HS-27A (cell line): ENCODE results near the gene USP15.
A peak's percentile ranks its signal among the peaks of the same experiment; 100 is the strongest.

Source experiments
- DNase-seq: peaks from one replicate; pipeline ENCODE4 v3.0.0-alpha.2; 2012; ENCODE audit warnings: low read depth, missing footprints

Gene USP15

DNA sequence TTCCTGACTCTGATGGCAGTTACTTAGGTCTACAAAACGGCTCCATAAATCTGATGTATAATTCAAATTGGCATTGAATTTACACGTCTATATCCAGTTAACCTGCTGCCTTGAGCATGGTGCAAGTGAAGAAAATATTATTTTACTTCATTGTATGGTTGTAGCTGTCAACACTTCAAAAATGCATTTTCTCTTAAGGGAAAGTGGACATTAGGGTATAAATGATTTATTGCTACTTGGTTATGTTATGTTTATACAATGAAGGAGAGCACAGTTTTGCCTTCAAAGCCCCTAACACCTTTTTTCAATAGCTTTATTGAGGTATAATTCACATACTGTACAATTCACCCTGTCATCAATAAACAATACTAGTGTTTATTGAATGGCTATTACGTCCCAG, 2.0 kb upstream of the USP15 start:
- DNase-seq = no peak

DNA sequence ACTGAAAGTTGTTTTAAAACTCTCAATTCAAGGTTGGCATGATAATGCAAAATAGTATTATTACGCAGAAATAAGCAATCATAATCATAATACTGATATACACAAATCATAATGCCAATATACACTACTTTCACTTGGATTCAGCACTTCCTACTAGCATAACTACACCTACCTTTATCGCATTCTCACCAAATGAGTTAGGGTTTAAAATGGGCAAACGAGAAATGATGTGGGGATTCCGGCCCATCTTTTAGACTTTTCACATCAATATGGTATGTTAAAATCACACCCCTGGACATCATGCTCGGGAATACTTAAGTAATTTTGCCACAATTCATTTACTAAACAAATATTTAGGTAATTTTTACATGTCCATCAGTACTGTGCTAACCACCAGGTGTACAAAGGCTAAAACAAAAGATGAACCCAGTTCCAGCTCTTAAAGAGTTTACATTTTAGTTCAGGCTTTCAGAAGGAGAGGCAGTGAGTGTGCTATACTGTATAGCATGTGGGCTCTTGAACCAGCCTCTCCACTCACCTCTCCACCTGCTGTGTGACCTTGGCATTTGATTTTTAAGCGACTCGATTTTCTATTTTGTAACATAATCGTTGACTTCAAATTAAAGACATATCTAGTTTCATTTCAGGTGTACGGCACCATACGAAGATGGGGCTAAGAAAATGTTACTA, 1.1 kb upstream of the USP15 start:
- DNase-seq = no peak

DNA sequence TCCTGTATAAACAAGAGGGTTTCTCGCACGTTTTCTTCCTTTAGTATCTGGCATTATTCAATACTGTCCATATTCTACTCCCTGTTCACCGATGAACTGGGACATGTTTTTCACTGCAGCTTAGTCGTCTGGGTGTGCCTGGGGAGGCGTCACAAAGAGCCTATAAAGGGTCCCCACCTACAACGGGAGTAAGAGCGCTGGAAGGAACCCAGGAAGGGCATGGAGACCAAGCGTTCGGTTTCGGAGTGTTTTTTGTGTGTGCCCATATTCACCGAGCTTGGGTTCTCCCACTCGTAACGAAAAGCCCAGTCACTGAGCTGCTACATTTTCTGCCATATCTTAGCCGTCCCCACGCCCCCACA, 592 bp upstream of the USP15 start:
- peak; percentile 19 for DNase-seq

DNA sequence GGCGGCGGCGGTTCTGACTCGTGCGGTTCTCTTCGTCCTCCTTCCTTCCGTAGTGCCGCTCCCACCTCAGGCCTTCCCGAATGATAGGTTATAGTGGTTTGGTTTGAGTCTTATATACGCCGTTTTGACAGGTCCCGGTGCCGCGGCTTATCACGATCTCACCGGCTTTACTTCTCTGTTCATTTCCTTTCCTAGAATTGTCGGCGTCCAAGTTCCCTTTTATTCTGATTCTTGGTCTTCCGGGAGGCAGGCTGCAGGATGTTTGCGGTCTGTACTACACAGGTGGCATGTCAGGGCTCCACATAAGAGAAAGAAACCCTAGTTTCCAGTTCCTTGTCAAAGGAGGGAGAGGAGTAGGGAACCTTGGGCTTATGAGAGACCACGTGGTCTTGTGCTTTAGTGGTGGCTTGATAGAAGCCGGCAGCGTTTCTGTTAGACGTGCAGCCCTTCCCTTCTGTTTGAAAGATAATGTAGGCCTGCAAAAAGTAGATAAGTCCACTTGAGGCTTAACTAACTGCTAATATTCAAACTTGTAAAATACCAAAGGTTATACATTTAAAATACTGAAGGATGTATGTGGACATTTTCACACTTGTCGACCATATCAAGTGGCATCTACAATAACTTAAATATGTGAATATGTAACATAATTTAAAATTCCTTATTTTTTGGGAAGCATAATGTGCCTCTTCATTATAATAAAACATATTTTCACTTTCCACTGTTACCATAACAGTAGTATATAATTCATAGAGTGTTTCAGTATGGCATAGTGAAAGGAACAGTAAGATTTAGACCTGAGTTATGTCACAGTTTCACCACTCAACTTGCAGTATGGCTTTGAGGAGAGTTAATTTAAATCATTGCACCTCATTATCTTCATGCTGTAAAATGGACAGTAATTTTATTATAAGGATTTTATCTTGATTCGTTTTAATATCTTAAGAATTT, 804 bp downstream of the USP15 start:
- DNase-seq = peak; percentile 4

DNA sequence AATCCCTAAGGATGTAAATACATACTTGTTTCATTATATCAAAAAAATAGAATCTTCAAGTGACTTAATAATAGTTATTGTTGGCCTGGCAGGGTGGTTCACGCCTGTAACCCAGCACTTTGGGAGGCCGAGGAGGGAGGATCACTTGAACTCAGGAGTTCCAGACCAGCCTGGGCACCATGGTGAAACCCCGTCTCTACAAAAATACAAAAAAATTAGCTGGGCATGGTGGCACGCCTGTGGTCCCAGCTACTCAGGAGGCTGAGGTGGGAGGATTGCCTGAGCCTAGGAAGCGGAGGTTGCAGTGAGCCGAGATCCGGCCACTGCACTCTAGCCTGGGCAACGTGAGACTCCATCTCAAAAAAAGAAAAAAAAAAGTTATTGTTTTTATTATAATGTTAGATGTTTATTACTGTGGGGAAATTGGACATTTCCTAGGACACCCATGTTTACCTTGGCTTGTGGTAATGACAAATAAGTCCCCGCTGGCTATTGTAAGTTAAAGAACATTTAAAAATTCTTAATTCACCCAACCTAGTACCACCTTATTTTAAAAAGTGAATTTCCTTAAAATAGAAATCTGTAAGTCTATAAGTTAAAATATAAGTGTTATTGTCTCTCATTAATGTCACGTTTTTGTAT, 1.8 kb downstream of the USP15 start:
- DNase-seq = no peak

DNA sequence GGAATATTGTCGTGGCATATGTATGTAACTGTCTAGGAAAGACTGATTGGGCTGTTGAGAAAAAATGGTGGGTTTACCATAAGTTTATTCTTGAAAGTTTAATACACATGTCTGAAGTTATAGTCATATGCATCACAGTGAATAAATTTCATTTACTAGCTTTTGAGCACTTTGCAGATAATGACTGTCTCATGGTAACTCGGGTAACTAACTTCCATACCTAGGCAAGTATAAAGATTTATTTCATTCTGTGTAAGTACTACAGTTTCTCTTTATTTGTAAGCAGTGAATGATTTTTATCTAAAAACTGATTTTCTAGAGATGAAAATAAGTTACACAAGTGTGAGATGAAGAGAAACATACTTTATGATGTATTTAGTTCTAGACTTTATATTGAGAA, 3.0 kb downstream of the USP15 start:
- DNase-seq = no peak

DNA sequence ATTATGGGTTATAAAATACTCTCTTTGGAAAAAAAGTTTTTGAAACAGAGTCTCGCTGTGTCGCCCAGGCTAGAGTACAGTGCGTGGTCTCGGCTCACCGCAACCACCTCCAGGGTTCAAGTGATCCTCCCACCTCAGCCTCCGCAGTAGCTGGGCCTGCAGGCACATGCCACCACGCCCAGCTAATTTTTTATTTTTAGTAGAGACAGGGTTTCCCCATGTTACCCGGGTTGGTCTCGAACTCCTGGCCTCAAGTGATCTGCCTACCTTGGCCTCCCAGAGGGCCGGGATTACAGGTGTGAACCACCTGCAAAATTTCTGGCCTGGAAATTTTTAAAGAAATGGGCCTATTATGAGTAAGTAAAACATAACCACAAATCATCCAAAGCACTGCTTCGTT, 3.8 kb downstream of the USP15 start:
- DNase-seq = no peak

DNA sequence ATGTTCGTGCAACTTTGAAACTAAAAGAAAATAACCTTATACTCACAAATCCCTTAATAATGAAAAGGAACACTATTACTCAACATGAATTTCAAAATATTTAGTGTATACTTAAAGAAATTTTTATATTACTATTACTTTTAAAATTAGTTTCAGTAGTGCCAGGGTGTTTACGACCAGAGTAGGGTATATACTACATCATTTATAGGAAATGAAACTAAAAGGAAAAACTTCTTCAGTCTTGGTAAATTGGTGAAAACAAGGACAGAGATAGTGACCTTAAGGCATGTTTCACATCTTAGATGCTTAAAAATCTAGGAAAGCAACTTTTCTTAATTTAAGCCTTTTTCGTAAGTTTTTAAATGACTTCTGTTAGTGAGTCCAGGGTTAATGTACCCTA, 4.5 kb downstream of the USP15 start:
- no peak for DNase-seq

DNA sequence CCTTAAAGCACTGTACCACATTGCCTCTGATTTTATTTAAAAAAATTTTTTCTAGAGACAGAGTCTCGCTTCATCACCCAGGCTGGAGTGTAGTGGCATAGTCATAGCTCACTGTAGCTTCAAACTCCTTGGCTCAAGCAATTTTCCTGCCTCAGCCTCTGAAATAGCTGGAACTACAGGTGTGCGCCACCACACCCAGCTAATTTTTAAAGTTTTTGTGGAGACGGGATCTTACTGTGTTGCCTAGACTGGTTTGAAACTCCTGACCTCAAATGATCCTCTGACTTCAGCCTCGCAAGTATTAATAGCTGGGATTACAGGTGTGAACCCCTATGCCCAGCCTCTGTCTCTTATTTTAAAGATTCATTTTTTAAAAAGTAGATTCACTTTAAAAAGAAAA, 5.3 kb downstream of the USP15 start:
- no peak for DNase-seq

DNA sequence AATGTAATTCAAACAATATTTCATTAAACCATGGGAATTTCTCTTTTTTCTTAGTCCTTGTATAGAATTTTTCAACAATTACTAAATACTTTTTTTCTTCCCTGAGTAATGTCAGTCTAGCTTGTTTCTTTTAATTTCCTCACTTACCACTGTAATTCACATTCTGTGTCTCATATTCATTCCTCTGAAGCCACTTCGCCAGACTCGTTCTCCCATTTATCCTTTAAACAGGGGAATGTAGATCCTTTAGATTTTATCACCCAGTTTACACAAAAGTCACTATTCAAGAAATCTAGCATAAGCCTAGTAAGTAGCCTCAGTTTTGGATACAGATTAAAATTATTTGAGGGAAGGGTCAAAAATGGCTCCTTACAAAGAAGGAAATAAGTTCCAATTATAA, 6.8 kb downstream of the USP15 start:
- no peak for DNase-seq

DNA sequence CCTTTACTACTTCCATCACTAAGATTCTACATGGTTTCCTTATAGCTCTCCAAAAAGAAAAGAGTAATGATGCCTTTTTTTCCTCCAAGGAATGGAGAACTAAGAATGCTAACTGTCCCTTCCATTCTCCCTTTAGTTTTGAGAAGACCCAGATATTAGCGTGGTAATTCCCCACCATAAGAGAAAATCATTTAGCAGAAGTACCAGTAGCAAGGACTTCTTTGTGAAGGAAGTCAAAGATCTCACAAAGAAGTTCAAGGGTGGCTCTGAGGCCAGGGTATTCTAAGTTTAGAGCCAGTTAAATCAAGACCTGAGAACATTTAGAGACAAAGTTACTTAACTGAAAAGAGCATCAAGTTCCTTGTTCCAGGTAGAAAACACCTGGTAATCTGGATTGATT, 7.3 kb downstream of the USP15 start:
- no peak for DNase-seq

DNA sequence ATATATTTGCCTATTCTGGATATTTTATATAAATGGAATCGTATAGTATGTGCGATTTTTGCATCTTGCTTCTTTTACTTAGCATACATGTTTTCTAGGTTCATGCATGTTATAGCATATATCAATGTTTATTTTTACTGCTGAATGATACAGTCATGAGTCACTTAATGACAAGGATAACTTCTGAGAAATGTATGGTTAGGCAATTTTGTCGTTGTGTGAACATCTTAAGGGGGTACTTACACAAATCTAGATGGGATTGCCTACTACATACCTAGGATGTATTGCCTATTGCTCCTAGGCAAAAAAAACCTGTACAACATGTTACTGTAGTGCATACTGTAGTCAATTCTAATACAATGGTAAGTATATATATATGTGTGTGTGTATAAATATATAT, 8.8 kb downstream of the USP15 start:
- DNase-seq = peak; percentile 22

DNA sequence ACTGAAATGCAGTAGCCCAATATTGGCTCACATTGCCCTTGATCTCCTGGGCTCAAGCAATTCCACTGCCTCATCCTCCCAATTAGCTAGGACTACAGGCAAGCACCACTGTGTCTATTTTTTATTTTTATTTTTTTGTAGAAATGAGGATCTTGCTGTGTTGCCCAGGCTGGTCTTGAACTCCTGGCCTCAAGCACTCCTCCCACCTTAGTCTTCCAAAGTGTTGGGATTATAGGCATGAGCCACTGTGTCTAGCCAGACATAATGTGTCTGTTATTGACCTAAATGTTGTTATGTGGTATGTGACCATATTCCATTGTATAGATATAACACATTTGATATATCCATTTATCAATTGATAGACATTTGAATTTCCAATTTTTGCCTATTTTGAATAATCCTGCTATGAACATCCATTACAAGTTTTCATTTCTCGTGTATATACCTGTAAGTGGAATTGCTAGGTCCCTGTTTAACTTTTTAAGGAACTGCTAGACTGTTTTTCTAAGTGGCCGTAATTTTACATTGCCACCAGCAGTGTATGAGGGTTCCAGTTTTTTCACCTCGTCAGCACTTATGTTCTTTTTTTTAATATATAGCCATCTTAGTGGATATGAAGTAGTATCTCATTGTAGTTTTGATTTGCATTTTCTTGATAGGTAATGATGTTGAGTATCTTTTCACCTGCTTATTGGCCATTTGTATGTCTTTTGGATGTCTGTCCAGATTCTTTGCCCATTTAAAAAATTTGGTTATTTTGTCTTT, 9.4 kb downstream of the USP15 start:
- no peak for DNase-seq

DNA sequence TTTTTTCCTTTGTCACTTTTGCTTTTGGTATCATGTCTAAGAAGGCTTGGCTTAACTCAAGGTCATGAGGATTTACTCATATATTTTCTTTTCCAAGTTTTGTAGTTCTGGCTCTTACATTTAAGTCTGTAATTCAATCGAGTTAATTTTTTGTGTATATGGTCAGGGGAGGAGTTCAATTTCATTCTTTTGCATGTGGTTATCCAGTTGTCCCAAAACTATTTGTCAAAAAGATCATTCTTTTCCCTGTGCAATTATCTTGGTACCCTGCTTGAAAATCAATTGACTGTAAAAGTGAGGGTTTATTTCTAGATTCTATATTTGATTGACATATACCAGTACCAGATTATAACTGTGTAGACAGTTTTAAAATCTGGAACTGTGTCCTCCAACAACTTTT, 10.2 kb downstream of the USP15 start:
- DNase-seq = no peak

DNA sequence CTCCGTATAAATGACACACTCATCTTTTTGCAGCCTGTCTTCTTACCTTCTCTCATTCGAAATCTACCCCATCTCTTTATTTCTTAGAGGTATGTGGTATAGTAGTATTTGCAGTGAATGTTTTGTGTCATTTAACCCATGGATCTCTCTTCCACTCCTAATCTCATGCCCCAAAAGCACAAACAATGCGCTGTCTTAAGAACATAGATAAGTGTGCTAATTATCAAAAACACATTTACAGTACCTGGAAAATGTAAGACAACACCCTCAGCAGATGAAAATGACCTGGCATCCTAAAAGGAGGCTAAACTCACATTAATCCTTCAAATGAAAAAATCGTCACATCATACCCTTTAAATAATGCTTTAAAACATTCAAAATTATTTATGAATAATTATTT, 10.7 kb downstream of the USP15 start:
- DNase-seq = no peak

DNA sequence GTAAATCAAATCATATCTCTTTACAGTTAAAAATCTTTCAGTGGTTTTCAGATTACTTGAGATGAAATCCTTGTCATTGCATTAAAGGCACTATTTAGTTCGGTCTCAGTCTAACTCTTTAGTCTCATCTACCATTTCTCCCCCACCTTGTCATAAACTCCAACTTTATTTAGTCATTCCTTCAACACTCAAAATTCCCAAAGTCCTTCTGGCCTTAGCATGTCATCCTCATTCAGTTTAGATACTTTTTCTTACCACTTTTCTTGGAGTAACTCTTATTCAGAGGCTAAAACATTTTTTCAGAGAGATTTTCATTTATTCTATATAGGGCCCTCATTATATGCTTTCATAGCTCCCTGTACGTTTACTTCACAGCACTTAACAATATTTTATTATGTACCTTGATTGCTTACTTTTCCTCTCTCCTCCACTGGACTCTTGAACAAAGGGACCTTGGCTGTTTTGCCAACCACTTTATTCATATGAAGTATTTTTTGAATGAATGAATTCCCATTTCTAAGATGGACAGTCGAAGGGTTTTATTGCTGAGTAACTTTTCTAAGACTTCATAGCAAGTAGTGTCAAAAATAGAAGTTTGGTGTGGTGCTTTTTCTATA, 12.8 kb downstream of the USP15 start:
- no peak for DNase-seq

DNA sequence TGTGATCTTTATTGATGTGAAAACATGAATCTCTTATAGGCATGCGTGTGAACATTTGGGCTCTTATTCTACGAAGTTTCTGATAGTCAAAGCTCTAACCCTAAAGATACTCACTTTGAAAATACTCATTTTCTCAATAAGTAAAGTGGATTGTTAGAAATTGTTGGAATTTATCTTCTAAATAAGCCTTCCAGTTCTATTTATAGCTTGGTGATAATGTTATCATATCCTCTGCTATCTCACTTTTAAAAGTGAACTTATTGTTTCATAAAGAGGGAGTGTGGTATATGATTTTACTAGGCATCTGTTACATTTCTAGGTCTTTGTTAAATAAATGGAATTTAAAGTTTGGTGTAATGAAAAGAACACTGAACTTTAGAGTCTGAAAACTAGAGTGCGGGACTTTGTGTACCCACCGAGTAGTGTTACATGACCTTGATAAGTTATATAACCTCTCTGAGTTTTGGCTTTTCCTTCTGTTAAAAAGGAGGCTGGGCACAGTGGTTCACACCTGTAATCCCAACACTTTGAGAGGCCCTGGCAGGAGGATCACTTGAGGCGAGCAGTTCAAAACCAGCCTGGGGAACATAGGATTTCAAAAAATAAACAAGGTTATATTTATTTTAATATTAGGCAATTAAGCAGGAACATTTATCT, 13.6 kb downstream of the USP15 start:
- DNase-seq = no peak

DNA sequence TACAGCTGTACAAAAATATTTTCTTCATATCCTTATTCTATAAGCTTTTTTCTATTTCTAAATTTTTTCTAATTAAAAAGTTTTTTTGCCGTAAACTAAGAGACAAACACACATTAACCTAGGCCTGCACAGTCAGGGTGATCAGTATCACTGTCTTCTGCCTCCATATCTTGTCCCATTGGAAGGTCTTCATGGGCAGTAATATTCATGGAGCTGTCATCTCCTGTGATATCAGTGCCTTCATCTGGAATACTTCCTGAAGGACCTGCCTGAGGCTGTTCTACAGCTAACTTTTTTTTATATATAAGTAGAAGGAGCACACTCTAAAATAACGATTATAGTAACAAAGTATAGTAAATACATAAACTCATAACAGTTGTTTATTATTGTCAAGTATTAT, 17.8 kb downstream of the USP15 start:
- no peak for DNase-seq

DNA sequence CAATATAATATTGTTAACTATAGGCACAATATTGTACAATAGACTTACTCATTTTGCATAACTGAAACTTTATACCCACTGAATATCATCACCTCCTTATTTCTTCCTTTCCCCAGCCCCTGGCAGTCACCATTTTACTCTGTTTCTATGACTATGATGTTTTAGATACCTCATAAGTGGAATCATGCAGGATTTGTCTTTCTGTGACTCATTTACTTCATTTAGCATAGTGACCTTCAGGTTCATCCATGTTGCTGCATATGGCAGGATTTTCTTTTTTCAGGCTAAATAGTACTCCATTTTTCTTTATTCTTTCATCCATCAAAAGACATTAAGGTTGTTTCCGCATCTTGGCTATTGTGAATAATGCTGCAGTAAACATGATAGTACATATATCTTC, 18.9 kb downstream of the USP15 start:
- no peak for DNase-seq

DNA sequence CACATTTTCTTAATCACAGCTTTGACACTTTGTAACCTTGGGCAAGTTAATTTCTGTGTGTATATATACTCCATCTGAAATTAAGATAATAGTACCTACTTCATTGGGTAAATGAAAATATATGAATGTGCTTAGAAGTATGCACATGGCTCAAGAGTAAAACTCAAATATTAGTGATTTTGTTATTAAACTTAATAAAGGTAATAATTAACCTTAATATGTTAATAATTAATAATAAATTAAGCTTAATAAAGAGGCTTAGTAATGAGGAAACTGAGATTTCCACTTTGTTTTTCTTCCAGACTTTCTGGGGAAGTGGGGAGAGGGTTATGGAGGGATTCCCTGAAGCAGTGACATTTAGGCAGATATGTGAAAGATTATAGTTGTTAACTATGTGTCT, 19.8 kb downstream of the USP15 start:
- DNase-seq = no peak

DNA sequence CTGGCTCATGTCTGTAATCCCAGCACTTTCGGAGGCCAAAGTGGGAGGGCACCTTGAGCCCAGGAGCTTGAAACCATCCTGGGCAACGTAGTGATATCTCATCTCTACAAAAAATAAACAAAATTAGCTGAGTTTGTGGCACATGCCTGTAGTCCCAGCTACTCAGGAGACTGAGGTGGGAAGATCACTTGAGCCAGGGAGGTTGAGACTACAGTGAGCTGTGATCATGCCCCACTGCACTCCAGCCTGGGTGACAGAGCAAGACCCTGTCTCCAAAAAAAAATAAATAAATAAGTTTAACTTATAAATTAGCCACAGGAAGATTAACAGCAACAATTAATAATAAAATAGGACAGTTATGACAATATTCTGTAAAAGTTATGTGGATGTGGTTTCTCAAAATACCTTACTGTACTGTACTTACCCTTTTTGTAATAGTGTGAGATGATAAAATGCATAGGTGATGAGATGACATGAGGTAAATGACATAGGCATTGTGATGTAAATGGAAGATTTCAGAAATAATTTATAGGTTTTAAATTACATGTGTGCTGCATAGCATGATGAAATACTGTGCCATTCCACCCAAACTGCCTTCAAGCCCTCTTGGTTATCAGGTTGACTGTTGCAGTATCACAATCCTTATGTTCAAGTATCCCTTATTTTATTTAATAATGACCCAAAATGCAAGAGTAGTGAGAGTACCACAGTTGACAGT, 22.0 kb downstream of the USP15 start:
- DNase-seq = no peak
